Ovary (tissue), 9 donors: ENCODE data around the gene ANKRD6. TPM values are rescaled to one million over a fixed set of nuclear protein-coding genes. Genes with fewer than 3 reads are reported as not detected.

ENCODE experiments used
- DNase-seq, 5 donors: peaks; one replicate each; pipeline ENCODE4 v3.0.0-alpha.2; 2019 to 2020
- H3K27ac ChIP-seq, 2 donors: fragments of 200-600 bp; one replicate each; pipeline versions ENCODE4 v1.5.1 to v1.8.0; 2019 to 2022
- H3K27me3 ChIP-seq: fragments of 200-600 bp; one replicate; pipeline ENCODE4 v1.8.0; 2022
- H3K36me3 ChIP-seq: fragments of 200-600 bp; sonication (generic); one replicate; pipeline ENCODE4 v1.5.1; 2019
- H3K4me1 ChIP-seq: one replicate; pipeline ENCODE4 v1.8.1; 2013; ENCODE audit warnings: mild to moderate bottlenecking, moderate library complexity; ENCODE audit not compliant: insufficient read depth
- H3K4me3 ChIP-seq: fragments of 200-600 bp; sonication (generic); one replicate; pipeline ENCODE4 v1.5.1; 2017
- H3K9me3 ChIP-seq, 2 donors: fragments of 200-600 bp in 1 of 2; sonication (generic) in 1 of 2; one replicate each; pipeline versions ENCODE4 v1.5.1 to v1.8.1; 2013 to 2019; ENCODE audit warnings: mild to moderate bottlenecking in 1 of 2, moderate library complexity in 1 of 2
- EP300 ChIP-seq: sonication (generic); formaldehyde crosslinking; IDR thresholded peaks from one replicate; pipeline ENCODE4 v1.6.1; 2017; ENCODE audit warnings: antibody characterized with exemption
- POLR2A ChIP-seq: fragments of 450-650 bp; IDR thresholded peaks from one replicate; pipeline ENCODE4 v1.6.1; 2017; ENCODE audit warnings: antibody characterized with exemption, mild to moderate bottlenecking, moderate library complexity
- WGBS, 3 donors: extraction: QIAGEN DNeasy Blood & Tissue Kit in 1 of 3; methylation state at CpG; one replicate each; pipeline versions ENCODE4 v1.1.5 to v1.1.7; 2013 to 2017; 5-methylcytosine and 5-hydroxymethylcytosine counted together
- intact Hi-C, 4 donors: fragments of 100-400 bp; cut with DNase I; formaldehyde crosslinking; loops; one replicate each; pipeline versions ENCODE4 v1.11.0 to v1.15.1; 2022 to 2023
- polyA plus RNA-seq, 2 donors: library from polyadenylated mRNA; stranded (reverse); fragments of 200-250 nt in 1 of 2; fragments of 350-450 nt in 1 of 2; fragmentation: Illumina TruSeq in 1 of 2; extraction: RNeasy Lipid Tissue Mini Kit (QIAGEN cat#74804) in 1 of 2; gene quantifications; one replicate each; pipeline ENCODE4 v1.2.3, GENCODE V29; 2013 to 2014
- small RNA-seq: library from RNA; depleted of rRNA; stranded (forward); fragments of <200 nt; gene quantifications from one replicate; pipeline ENCODE3, GENCODE V24; 2016
- total RNA-seq, 7 donors: library from RNA; depleted of rRNA in 2 of 7; stranded (reverse); fragments of >200 nt in 2 of 7; fragmentation: NEBNext Ultra II Directional in 3 of 7; extraction: Animal tissue kit (Norgen Biotek cat#: 25700) in 3 of 7; gene quantifications; one replicate each; pipeline versions ENCODE4 v1.1.0 to v1.2.4, GENCODE V29; 2016 to 2023
- TF ChIP-seq, protein P1 (sequence below), 3 donors: fragments of 450-650 bp in 2 of 3; fragments of 200-600 bp in 1 of 3; IDR thresholded peaks; one replicate each; pipeline versions ENCODE4 v1.5.1 to v1.8.0; 2016 to 2022; ENCODE audit warnings: antibody characterized with exemption in 3 of 3, mild to moderate bottlenecking in 1 of 3
- donor health status: DM: no; HTN: no; CAD: no; lungs with moderate emphysema.
- donor health status: DM: no; HTN: no; CAD: no.
- donor health status: Bipolar disorder and iron deficiency.
- donor health status: DM: yes; HTN: yes; CAD: no.
- donor health status: DM: no; HTN: no; CAD: no.
- donor health status: DM: yes; HTN: yes; CAD: no.

The ANKRD6 gene
- total and polyA plus RNA-seq, 9 donors, result 14.7 to 50.1 (median 25.6) TPM

DNA sequence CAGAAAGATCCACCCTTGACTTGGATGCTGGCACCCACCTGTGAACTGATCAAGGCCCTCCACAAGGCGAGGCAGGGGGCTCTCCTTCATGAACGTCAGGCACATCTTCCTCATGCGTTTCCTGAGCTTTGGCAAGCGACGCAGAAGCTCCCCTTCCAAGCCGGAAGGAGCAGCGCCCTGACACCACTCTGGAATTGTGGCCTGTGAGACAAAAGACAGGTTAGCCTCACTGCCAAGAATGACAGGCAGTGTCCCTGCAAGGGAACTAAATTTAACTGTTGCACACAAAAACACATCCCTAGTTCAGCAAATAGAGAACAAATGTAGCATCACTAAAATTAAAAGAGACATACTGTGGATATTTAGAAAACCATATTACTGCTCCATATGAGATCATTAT lies 247.6 kb downstream of the ANKRD6 start:
- 77 to 95% (median 81%) methylated on average over 7 of the region's 7 CpGs for WGBS, 3 donors
- H3K36me3 ChIP-seq, result no peaks in the 10 kb centered on the region
- intact Hi-C loops, result no loop called here
- no peak overlapping the region for H3K4me3 ChIP-seq
- H3K27ac ChIP-seq, result no peak overlapping the region
- H3K27me3 ChIP-seq, result no peaks in the 10 kb centered on the region
- no peaks in the 10 kb centered on the region for H3K9me3 ChIP-seq
- peaks cover 3% of the 10 kb centered on the region for H3K4me1 ChIP-seq
- TF ChIP-seq POLR2A (no peak), EP300 (no peak)
- TF ChIP-seq, protein P1, sequence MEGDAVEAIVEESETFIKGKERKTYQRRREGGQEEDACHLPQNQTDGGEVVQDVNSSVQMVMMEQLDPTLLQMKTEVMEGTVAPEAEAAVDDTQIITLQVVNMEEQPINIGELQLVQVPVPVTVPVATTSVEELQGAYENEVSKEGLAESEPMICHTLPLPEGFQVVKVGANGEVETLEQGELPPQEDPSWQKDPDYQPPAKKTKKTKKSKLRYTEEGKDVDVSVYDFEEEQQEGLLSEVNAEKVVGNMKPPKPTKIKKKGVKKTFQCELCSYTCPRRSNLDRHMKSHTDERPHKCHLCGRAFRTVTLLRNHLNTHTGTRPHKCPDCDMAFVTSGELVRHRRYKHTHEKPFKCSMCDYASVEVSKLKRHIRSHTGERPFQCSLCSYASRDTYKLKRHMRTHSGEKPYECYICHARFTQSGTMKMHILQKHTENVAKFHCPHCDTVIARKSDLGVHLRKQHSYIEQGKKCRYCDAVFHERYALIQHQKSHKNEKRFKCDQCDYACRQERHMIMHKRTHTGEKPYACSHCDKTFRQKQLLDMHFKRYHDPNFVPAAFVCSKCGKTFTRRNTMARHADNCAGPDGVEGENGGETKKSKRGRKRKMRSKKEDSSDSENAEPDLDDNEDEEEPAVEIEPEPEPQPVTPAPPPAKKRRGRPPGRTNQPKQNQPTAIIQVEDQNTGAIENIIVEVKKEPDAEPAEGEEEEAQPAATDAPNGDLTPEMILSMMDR (IDR thresholded peaks at IDR 0.05), result no peak
- no peak for DNase-seq

DNA sequence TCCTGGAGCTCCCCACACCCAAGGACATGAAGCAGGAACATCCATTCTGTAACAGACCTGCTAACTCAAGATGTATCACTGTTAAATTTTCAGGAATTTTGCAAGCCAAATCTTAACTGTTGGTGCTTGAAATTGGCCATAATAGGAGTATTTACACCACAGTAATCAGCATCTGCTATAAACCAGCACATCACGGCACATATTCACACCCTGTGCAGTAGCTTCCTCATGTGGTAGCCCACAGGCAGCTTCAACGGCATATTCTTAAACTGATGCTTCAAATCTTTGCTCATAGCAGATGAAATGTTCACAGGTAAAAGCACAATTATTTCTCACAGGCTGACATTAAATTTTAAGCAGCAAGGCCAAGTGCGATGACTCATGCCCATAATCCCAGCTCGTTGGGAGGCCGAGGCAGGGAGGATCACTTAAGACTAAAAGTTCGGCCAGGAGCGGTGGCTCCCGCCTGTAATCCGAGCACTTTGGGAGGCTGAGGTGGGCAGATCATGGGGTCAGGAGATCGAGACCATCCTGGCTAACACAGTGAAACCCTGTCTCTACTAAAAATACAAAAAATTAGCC lies 249.1 kb downstream of the ANKRD6 start:
- TF ChIP-seq EP300, result no peak
- TF ChIP-seq, protein P1 (IDR thresholded peaks at IDR 0.05), result no peak
- no peak for TF ChIP-seq POLR2A
- Histone ChIP-seq H3K27ac (no peak overlapping the region), H3K4me3 (no peak overlapping the region), H3K9me3 (no peaks in the 10 kb centered on the region), H3K27me3 (no peaks in the 10 kb centered on the region), H3K4me1 (no peaks in the 10 kb centered on the region), H3K36me3 (no peaks in the 10 kb centered on the region)
- 86 to 95% (median 94%) methylated on average over 10 of the region's 10 CpGs for WGBS, 3 donors
- DNase-seq, result no peak
- intact Hi-C loops, result no loop called here

DNA sequence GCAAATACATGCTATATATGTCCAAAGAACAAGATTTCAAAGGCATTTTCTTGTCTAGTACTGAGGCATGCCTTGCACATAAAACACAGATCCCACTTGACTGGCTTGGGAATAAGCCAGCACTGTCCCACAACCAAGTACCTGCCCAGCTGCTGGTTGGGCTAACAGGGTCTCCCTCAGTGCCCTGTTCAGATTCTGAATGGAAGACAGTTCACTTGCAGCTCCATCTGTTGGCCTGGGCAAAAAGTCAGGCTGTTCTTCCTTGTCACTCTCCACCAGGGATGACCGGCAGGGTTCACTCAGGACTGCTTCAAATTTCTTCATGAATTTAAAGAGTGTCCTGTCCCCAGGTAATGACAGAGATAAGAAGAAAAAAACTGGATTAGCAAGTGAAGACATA lies 250.0 kb downstream of the ANKRD6 start:
- intact Hi-C loops, result no loop called here
- no peaks in the 10 kb centered on the region for H3K9me3 ChIP-seq
- no peaks in the 10 kb centered on the region for H3K36me3 ChIP-seq
- no peak overlapping the region for H3K27ac ChIP-seq
- no peak for TF ChIP-seq POLR2A
- TF ChIP-seq, protein P1 (IDR thresholded peaks at IDR 0.05), result no peak
- no peak for TF ChIP-seq EP300
- no peaks in the 10 kb centered on the region for H3K4me1 ChIP-seq
- no peak for DNase-seq
- 86 to 100% (median 95%) methylated on average over 1 of the region's 1 CpG for WGBS, 3 donors
- no peak overlapping the region for H3K4me3 ChIP-seq
- no peaks in the 10 kb centered on the region for H3K27me3 ChIP-seq

Small RNA genes lying within 50 kb of the gene (small RNA-seq; reads per million reads assigned to genes)
- not detected for gene RN7SL11P

Other genes starting within 250 kb of the ANKRD6 start
- not detected for gene GABRR1, start 215.8 kb upstream of the ANKRD6 start, total RNA-seq
- under 1 TPM in 1 of 2 donors, not detected in 1; 0.07 TPM for gene GABRR1, start 215.8 kb upstream of the ANKRD6 start, polyA plus RNA-seq
- gene GABRR2, start 117.9 kb upstream of the ANKRD6 start, total RNA-seq, result 1 to 10 TPM in 1 of 7 donors, under 1 TPM in 5, not detected in 1; 0.24 to 1.1 (median 0.52) TPM
- under 1 TPM; 0.24 to 0.70 TPM for gene GABRR2, start 117.9 kb upstream of the ANKRD6 start, polyA plus RNA-seq
- gene UBE2J1, start 80.4 kb upstream of the ANKRD6 start, total RNA-seq, result 10 to 100 TPM; 25.3 to 48.6 (median 35.8) TPM
- 10 to 100 TPM; 21.6 to 40.6 TPM for gene UBE2J1, start 80.4 kb upstream of the ANKRD6 start, polyA plus RNA-seq
- gene RRAGD, start 20.9 kb upstream of the ANKRD6 start, total RNA-seq, result 10 to 100 TPM in 1 of 7 donors, 1 to 10 TPM in 6; 3.1 to 12.9 (median 7.9) TPM
- 1 to 10 TPM in 1 of 2 donors, under 1 TPM in 1; 0.71 to 9.0 TPM for gene RRAGD, start 20.9 kb upstream of the ANKRD6 start, polyA plus RNA-seq
- gene LYRM2, start 205.6 kb downstream of the ANKRD6 start, total RNA-seq, result 10 to 100 TPM; 11.8 to 44.0 (median 27.5) TPM
- 10 to 100 TPM; 20.0 to 26.2 TPM for gene LYRM2, start 205.6 kb downstream of the ANKRD6 start, polyA plus RNA-seq